Retinal pigment epithelial cell (primary cell): ENCODE results near the gene P2RY11.

ENCODE experiments used
- DNase-seq: peaks from one replicate; pipeline ENCODE4 v3.0.0-alpha.2; 2010; ENCODE audit warnings: low read depth
- H3K4me3 ChIP-seq: 2 replicates; pipeline ENCODE4 v1.5.1; 2011; ENCODE audit warnings: mild to moderate bottlenecking, low read length, control low read depth, moderate library complexity
- TF ChIP-seq, protein P1 (sequence below): conservative IDR thresholded peaks from 2 replicates; pipeline ENCODE4 v1.5.1; 2011; ENCODE audit warnings: low read depth, low read length, control low read depth, inconsistent platforms

Gene P2RY11

DNA sequence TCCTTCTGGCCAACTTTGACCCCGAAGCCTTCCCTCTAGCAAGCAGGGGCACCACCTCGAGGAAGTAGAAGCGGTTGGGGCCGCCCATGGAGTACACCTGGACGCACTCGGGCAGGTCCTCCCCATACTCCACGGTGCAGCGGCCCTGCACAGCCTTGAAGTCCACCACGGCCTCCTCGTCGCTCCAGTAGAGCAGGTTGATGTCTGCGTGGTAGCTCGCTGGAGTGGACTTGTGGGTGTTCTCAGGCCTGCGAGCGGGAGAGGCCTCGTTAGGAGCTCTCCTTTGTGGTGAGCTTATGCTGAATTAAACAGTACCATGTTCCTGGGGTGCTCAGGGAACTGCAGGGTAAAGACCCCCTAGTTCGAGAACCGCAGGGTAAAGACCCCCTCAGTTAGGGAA, 30.5 kb downstream of the P2RY11 start:
- DNase-seq: no peak
- no peak overlapping the region for H3K4me3 ChIP-seq
- TF ChIP-seq, protein P1, sequence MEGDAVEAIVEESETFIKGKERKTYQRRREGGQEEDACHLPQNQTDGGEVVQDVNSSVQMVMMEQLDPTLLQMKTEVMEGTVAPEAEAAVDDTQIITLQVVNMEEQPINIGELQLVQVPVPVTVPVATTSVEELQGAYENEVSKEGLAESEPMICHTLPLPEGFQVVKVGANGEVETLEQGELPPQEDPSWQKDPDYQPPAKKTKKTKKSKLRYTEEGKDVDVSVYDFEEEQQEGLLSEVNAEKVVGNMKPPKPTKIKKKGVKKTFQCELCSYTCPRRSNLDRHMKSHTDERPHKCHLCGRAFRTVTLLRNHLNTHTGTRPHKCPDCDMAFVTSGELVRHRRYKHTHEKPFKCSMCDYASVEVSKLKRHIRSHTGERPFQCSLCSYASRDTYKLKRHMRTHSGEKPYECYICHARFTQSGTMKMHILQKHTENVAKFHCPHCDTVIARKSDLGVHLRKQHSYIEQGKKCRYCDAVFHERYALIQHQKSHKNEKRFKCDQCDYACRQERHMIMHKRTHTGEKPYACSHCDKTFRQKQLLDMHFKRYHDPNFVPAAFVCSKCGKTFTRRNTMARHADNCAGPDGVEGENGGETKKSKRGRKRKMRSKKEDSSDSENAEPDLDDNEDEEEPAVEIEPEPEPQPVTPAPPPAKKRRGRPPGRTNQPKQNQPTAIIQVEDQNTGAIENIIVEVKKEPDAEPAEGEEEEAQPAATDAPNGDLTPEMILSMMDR: no peak

DNA sequence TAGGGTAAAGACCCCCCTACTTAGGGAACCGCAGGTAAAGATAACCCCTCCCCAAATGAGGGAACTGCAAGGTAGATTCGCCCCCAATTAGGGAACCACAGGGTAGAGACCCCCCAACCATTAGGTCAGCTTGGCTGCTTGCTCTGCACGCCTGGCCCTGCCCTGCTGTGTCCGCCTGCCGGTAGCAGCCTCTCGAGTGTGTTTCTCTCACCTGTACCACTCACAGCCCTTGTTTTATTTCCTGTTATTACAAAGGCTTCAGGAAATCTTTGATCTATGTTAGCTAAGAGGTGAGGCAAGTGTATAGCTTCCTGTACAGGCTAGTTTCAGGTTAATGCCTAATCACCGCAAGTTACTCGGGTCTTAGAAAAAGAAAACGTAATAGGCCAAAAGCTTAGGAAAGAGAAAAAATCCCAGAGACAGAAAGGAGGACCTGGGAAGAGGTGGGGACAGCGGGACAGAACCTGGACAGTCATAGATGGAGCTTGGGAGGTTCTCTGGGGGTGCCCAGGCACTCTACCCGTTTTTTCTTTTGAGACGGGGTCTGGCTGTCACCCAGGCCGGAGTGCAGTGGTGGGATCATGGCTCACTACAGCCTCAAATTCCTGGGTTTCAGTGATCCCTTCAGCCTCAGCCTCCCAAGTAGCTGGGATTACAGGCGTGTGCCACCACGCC, 31.3 kb downstream of the P2RY11 start:
- DNase-seq: no peak
- no peak overlapping the region for H3K4me3 ChIP-seq
- TF ChIP-seq, protein P1: no peak

DNA sequence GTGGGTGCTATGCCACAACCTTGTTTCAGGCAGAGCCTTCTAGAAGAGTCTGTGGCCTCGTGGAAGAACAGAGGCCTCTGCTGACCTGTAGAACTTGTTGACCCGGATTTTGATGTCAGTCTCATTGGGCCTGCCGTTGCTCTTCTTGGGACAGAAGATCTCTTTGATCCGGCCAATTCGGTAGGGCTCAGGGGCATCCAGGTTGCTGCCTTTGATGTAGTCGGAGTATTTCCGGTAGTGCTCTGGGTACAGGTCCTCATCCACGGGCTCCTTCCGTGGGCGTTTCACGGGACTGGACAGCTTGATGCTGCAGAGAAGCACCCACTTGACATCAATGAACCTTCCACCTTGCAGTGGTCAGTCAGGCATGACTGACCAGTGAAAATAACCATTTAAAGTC, 32.2 kb downstream of the P2RY11 start:
- DNase-seq: no peak
- TF ChIP-seq, protein P1: no peak
- no peak overlapping the region for H3K4me3 ChIP-seq

DNA sequence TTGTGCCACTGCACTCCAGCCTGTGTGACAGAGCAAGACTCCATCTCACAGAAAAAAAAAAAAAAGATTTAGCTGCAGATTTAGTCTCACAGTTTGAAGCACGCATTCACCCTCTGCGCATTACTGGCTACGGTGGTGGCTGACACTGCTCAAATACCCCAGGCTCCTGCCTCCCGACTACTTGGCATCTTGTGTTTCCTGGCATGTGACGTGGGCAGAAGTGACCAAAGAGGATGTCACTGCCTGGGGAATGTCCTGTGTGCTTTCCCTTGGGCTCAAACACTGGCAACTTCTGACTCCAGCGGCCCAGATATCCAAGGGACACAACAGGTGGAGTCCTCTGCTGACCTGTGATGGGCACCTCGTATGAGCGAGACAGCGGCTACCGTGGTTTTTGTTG, 32.9 kb downstream of the P2RY11 start:
- no peak for DNase-seq
- TF ChIP-seq, protein P1: no peak
- no peak overlapping the region for H3K4me3 ChIP-seq

DNA sequence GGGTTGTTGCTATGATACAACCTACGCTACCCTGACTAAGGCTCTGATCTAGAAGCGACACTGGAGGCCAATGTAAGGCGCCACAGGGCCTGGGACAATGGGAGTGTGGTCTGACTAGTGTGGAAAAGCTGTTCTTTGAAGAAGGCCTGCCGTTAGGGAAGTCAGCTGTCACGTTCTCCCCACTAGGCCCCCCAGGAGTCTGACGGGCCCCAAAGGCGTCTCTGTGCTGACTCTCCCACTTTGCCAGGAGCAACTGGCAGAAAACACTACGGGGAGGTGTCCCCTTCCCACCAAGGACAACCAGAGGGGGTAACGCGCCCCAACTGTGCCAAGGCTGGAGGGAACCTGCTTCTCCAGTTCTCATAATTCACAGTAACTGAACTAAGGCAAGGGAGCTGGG, 33.5 kb downstream of the P2RY11 start:
- no peak for DNase-seq
- H3K4me3 ChIP-seq: no peak overlapping the region
- TF ChIP-seq, protein P1: no peak

DNA sequence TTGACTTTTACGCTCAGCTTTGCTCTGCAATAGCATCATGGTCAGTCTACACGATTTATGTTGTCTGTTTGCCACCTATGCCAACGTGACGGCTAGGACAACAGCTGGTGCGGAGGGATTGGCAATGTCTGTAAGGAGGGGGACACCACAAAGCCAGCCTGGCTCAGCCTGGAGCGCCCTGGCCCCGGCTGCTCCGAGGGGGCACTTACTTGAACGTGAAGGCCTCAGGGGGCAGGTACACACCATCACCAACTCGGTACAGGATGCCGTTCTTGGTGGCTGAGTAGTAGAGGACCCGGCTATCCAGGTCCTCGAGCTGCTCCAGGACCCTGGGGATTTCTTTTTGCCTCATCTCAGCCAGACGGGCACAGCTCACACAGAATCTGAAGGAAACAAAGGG, 34.6 kb downstream of the P2RY11 start:
- DNase-seq: no peak
- H3K4me3 ChIP-seq: no peak overlapping the region
- TF ChIP-seq, protein P1: no peak

DNA sequence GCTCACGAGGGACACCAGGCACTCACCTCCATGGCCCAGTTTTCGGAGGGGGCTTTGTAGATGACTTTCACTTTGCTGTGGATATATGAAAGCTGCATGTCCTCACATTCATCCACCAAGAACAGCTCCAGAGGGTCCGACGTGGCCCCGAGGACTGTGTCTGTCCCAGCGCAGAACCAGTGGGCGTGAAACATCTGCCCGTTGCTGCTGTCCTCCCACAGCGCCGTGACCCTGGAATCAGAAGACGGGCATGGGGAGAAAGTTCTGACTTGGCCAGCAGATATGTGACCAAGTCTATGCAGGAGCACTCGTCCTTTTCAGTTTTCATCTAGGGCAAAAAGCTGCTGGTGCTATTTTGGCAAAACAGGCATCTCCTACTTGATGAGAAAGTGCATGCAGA, 37.9 kb downstream of the P2RY11 start:
- no peak overlapping the region for H3K4me3 ChIP-seq
- TF ChIP-seq, protein P1: no peak
- no peak for DNase-seq
